Smooth muscle cell (in vitro differentiated cells): ENCODE results near the gene ADGRV1. TPM values are rescaled to one million over a fixed set of nuclear protein-coding genes. Genes with fewer than 3 reads are reported as not detected.
"Not testable (repeated sequence)": the region's sequence is repeated elsewhere in the genome, so short reads cannot be mapped to it uniquely, and the experiment has no call there.

Experiments
- DNase-seq: peaks from one replicate; lab custom pipeline; 2025; ENCODE audit not compliant: unreplicated experiment; lab: John Stamatoyannopoulos, UW
- H2AFZ ChIP-seq: fragments of 200-600 bp; sonication (generic); 2 replicates; pipeline ENCODE4 v1.6.0; 2016; ENCODE audit warnings: antibody characterized with exemption, low read depth, mild to moderate bottlenecking
- H3F3A ChIP-seq: fragments of 200-600 bp; sonication (generic); 2 replicates; pipeline ENCODE4 v1.6.0; 2017; ENCODE audit warnings: antibody characterized with exemption, low read depth
- H3K27ac ChIP-seq: fragments of 200-600 bp; sonication (generic); 2 replicates; pipeline ENCODE4 v1.5.1; 2016; ENCODE audit warnings: low read depth, mild to moderate bottlenecking
- H3K27me3 ChIP-seq: fragments of 200-600 bp; sonication (generic); 2 replicates; pipeline ENCODE4 v1.6.1; 2016; ENCODE audit warnings: low read depth, mild to moderate bottlenecking
- H3K36me3 ChIP-seq: fragments of 200-600 bp; sonication (generic); 2 replicates; pipeline ENCODE4 v1.5.1; 2016; ENCODE audit warnings: low read depth
- H3K4me1 ChIP-seq: fragments of 200-600 bp; sonication (generic); 2 replicates; pipeline ENCODE4 v1.5.1; 2016; ENCODE audit warnings: low read depth
- H3K4me2 ChIP-seq: fragments of 200-600 bp; sonication (generic); 2 replicates; pipeline ENCODE4 v1.6.0; 2016; ENCODE audit warnings: mild to moderate bottlenecking
- H3K4me3 ChIP-seq: fragments of 200-600 bp; sonication (generic); 2 replicates; pipeline ENCODE4 v1.5.1; 2016; ENCODE audit warnings: mild to moderate bottlenecking
- H3K79me2 ChIP-seq: fragments of 200-600 bp; sonication (generic); 2 replicates; pipeline ENCODE4 v1.6.0; 2016; ENCODE audit warnings: low read depth, mild to moderate bottlenecking
- H3K9ac ChIP-seq: fragments of 200-600 bp; sonication (generic); 2 replicates; pipeline ENCODE4 v1.6.0; 2016; ENCODE audit warnings: low read depth
- H3K9me3 ChIP-seq: fragments of 200-600 bp; sonication (generic); replicated peaks from 2 replicates; pipeline ENCODE4 v1.5.1; 2016; ENCODE audit warnings: low read depth
- H4K20me1 ChIP-seq: fragments of 200-600 bp; sonication (generic); 2 replicates; pipeline ENCODE4 v1.6.0; 2016; ENCODE audit warnings: low read depth
- WGBS: methylation state at CpG from one replicate; pipeline ENCODE4 v1.1.7; 2016; ENCODE audit warnings: low lambda C conversion rate; 5-methylcytosine and 5-hydroxymethylcytosine counted together
- polyA plus RNA-seq: library from polyadenylated mRNA; unstranded; fragments of >200 nt; fragmentation: Nextera tagmentation; extraction: Ambion mirVana; gene quantifications from 2 replicates; pipeline ENCODE4 v1.2.1, GENCODE V29; 2016
- total RNA-seq: library from RNA; depleted of rRNA; stranded (reverse); fragments of >200 nt; gene quantifications from 2 replicates; pipeline ENCODE4 v1.2.3, GENCODE V29; 2014
- TF ChIP-seq, protein P1 (sequence below): fragments of 200-600 bp; sonication (generic); IDR thresholded peaks from 2 replicates; pipeline ENCODE4 v1.5.1; 2017; ENCODE audit warnings: borderline replicate concordance, mild to moderate bottlenecking, antibody characterized with exemption; ENCODE audit not compliant: insufficient read depth, poor library complexity, severe bottlenecking

The ADGRV1 gene
- total and polyA plus RNA-seq, 2 experiments from 2014 or later, result 16.8 to 17.7 TPM

- no peaks in the 10 kb centered on the region for H4K20me1 ChIP-seq
- H3F3A ChIP-seq, result no peaks in the 10 kb centered on the region
- no peak overlapping the region for H3K4me2 ChIP-seq
- H3K4me1 ChIP-seq, result no peaks in the 10 kb centered on the region
- TF ChIP-seq, protein P1, sequence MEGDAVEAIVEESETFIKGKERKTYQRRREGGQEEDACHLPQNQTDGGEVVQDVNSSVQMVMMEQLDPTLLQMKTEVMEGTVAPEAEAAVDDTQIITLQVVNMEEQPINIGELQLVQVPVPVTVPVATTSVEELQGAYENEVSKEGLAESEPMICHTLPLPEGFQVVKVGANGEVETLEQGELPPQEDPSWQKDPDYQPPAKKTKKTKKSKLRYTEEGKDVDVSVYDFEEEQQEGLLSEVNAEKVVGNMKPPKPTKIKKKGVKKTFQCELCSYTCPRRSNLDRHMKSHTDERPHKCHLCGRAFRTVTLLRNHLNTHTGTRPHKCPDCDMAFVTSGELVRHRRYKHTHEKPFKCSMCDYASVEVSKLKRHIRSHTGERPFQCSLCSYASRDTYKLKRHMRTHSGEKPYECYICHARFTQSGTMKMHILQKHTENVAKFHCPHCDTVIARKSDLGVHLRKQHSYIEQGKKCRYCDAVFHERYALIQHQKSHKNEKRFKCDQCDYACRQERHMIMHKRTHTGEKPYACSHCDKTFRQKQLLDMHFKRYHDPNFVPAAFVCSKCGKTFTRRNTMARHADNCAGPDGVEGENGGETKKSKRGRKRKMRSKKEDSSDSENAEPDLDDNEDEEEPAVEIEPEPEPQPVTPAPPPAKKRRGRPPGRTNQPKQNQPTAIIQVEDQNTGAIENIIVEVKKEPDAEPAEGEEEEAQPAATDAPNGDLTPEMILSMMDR, result no peak
- H3K9ac ChIP-seq, result no peak overlapping the region
- no peak for DNase-seq
- 89% methylated on average over 2 of the region's 2 CpGs for WGBS
- peak overlapping the region; percentile 33 for H2AFZ ChIP-seq
- no peaks in the 10 kb centered on the region for H3K27me3 ChIP-seq
- H3K36me3 ChIP-seq, result no peaks in the 10 kb centered on the region
- H3K4me3 ChIP-seq, result no peak overlapping the region
- no peaks in the 10 kb centered on the region for H3K9me3 ChIP-seq
- no peaks in the 10 kb centered on the region for H3K79me2 ChIP-seq
- no peak overlapping the region for H3K27ac ChIP-seq
Measured at GRCh38 chr5:90793183-90793582, 234.6 kb downstream of the ADGRV1 start.

DNA sequence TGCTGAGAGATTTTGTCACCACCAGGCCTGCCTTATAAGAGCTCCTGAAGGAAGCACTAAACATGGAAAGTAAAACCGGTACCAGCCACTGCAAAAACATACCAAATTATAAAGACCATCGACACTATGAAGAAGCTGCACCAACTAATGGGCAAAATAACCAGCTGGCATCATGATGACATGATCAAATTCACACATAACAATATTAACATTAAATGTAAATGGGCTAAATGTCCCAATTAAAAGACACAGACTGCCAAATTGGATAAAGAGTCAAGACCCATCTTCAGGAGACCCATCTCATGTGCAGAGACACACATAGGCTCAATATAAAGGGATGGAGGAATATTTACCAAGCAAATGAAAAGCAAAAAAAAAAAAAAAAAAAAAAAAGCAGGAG lies 238.3 kb downstream of the ADGRV1 start:
- not testable (repeated sequence) for H3K4me3 ChIP-seq, H3K36me3 ChIP-seq, H3K9me3 ChIP-seq, H2AFZ ChIP-seq, H3K4me2 ChIP-seq, H3K79me2 ChIP-seq, H3K27ac ChIP-seq, H3K9ac ChIP-seq, H3K4me1 ChIP-seq, H3K27me3 ChIP-seq, H4K20me1 ChIP-seq, H3F3A ChIP-seq, DNase-seq
- 93% methylated on average over 2 of the region's 2 CpGs for WGBS

DNA sequence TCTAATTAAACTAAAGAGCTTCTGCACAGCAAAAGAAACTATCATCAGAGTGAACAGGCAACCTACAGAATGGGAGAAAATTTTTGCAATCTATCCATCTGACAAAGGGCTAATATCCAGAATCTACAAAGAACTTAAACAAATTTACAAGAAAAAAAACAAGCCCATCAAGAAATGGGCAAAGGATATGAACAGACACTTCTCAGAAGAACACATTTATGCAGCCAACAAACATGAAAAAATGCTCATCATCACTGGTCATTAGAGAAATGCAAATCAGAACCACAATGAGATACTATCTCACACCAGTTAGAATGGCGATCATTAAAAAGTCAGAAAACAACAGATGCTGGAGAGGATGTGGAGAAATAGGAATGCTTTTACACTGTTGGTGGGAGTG lies 241.5 kb downstream of the ADGRV1 start:
- H3K4me2 ChIP-seq, H2AFZ ChIP-seq, H3K4me1 ChIP-seq, H3K27ac ChIP-seq, H3K27me3 ChIP-seq, H3F3A ChIP-seq, H3K9me3 ChIP-seq, H3K36me3 ChIP-seq, DNase-seq, H3K9ac ChIP-seq, H4K20me1 ChIP-seq, H3K4me3 ChIP-seq, H3K79me2 ChIP-seq: not testable (repeated sequence)
- 100% methylated on average over 1 of the region's 1 CpG for WGBS

DNA sequence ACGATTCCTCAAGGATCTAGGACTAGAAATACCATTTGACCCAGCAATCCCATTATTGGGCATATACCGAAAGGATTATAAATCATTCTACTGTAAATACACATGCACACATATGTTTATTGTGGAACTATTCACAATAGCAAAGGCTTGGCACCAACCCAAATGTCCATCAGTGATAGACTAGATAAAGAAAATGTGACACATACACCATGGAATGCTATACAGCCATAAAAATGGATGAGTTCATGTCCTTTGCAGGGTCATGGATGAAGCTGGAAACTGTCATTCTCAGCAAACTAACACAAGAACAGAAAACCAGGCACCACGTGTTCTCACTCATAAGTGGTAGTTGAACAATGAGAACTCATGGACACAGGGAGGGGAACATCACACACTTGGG lies 241.9 kb downstream of the ADGRV1 start:
- not testable (repeated sequence) for H3K9ac ChIP-seq, H3K4me2 ChIP-seq, H3K9me3 ChIP-seq, H3K79me2 ChIP-seq, H4K20me1 ChIP-seq, H2AFZ ChIP-seq, H3K27me3 ChIP-seq, H3K4me1 ChIP-seq, H3K27ac ChIP-seq, H3F3A ChIP-seq, DNase-seq, H3K36me3 ChIP-seq, H3K4me3 ChIP-seq
- 86% methylated on average over 3 of the region's 3 CpGs for WGBS

- Histone ChIP-seq H3K9ac (no peak overlapping the region), H3K27me3 (no peaks in the 10 kb centered on the region), H2AFZ (no peak overlapping the region), H3K4me3 (no peak overlapping the region), H3K9me3 (no peaks in the 10 kb centered on the region), H3K4me1 (no peaks in the 10 kb centered on the region), H3K4me2 (no peak overlapping the region), H3F3A (no peaks in the 10 kb centered on the region), H4K20me1 (no peaks in the 10 kb centered on the region), H3K27ac (no peak overlapping the region), H3K36me3 (no peaks in the 10 kb centered on the region), H3K79me2 (no peaks in the 10 kb centered on the region)
- WGBS, result 37% methylated on average over 6 of the region's 6 CpGs
- DNase-seq, result no peak
- TF ChIP-seq, protein P1, result peak; percentile 82
Measured at GRCh38 chr5:90802474-90803317, 244.1 kb downstream of the ADGRV1 start.
